ENCODE data around the gene LMNA.

GRCh38 chr1:156157506-156157905, 43.0 kb downstream of the LMNA start:
- TF ChIP-seq CTCF (conservative IDR thresholded peaks at IDR 0.05; ENCODE audit: low read depth, low read length) = no peak
- TF ChIP-seq POLR2A (IDR thresholded peaks at IDR 0.05; ENCODE audit: low read depth, low read length) = no peak
- no peak for TF ChIP-seq CEBPB (IDR thresholded peaks at IDR 0.05; ENCODE audit: low read depth, low read length)
- no peak for TF ChIP-seq FOS (IDR thresholded peaks at IDR 0.05; ENCODE audit: low read depth, low read length)
- no peak for TF ChIP-seq RAD21 (IDR thresholded peaks at IDR 0.05; ENCODE audit: low read length)
- TF ChIP-seq CHD1 (IDR thresholded peaks at IDR 0.05; ENCODE audit: low read depth, low read length) = no peak
- TF ChIP-seq RFX5 (IDR thresholded peaks at IDR 0.05; ENCODE audit: low read depth, low read length) = no peak
- TF ChIP-seq RCOR1 (IDR thresholded peaks at IDR 0.05; ENCODE audit: insufficient replicate concordance, low read length) = no peak
